ENCODE measurements around the gene TYW1B. TPM values are rescaled to one million over a fixed set of nuclear protein-coding genes. Genes with fewer than 3 reads are reported as not detected.
"Not testable (repeated sequence)": the region's sequence is repeated elsewhere in the genome, so short reads cannot be mapped to it uniquely, and the experiment has no call there.

TYW1B gene
- total RNA-seq, 4 donors from 2014 or later: 2.4 to 7.1 (median 6.1) TPM

- Histone ChIP-seq H3K36me3 (peaks cover 0 to 25% (median 0%) of the 10 kb centered on the region in 3 donors), H3K9me3 (no peaks in the 10 kb centered on the region), H3K4me3 (no peak overlapping the region), H3K27me3 (no peaks in the 10 kb centered on the region), H3K4me1 (no peaks in the 10 kb centered on the region), H3K27ac (no peak overlapping the region)
- WGBS, 2 donors: 92 to 100% methylated on average over 5 to 6 of the region's 6 CpGs
- no peak for DNase-seq (ENCODE audit: low spot score in 2 of 2)
- TF ChIP-seq POLR2A (IDR thresholded peaks at IDR 0.05) (no peak), EP300 (IDR thresholded peaks at IDR 0.05) (no peak), CTCF (IDR thresholded peaks at IDR 0.05) (no peak)
Observed at GRCh38 chr7:72793791-72794190, 34.2 kb downstream of the TYW1B start.

GRCh38 chr7:72790698-72791060, 37.3 kb downstream of the TYW1B start:
- 84 to 87% methylated on average over 3 of the region's 3 CpGs for WGBS, 2 donors
- H3K27me3 ChIP-seq; H3K9me3 ChIP-seq; DNase-seq (ENCODE audit: low spot score in 2 of 2); H3K4me3 ChIP-seq; H3K27ac ChIP-seq; H3K4me1 ChIP-seq: not testable (repeated sequence)
- H3K36me3 ChIP-seq: peaks cover 0 to 18% (median 0%) of the 10 kb centered on the region in 3 donors

GRCh38 chr7:72790048-72790697, 37.8 kb downstream of the TYW1B start:
- WGBS, 2 donors: 82 to 85% methylated on average over 6 of the region's 6 CpGs
- H3K4me3 ChIP-seq, H3K27me3 ChIP-seq: not testable (repeated sequence)

GRCh38 chr7:72785166-72785955, 42.6 kb downstream of the TYW1B start:
- DNase-seq (ENCODE audit: low spot score in 2 of 2): no peak
- 93 to 94% methylated on average over 8 of the region's 8 CpGs for WGBS, 2 donors
- Histone ChIP-seq H3K27me3 (no peaks in the 10 kb centered on the region), H3K27ac (no peak overlapping the region), H3K4me3 (no peak overlapping the region), H3K36me3 (no peaks in the 10 kb centered on the region), H3K9me3 (no peaks in the 10 kb centered on the region), H3K4me1 (no peaks in the 10 kb centered on the region)
- TF ChIP-seq CTCF (IDR thresholded peaks at IDR 0.05) (no peak), POLR2A (IDR thresholded peaks at IDR 0.05) (no peak), EP300 (IDR thresholded peaks at IDR 0.05) (no peak)

More at GRCh38 chr7:72790048-72790697, 37.8 kb downstream of the TYW1B start:
- H3K9me3 ChIP-seq; H3K4me1 ChIP-seq; DNase-seq (ENCODE audit: low spot score in 2 of 2); H3K27ac ChIP-seq: not testable (repeated sequence)
- peaks cover 0 to 18% (median 0%) of the 10 kb centered on the region in 3 donors for H3K36me3 ChIP-seq

GRCh38 chr7:72783601-72784370, 44.2 kb downstream of the TYW1B start:
- H3K4me1 ChIP-seq, H3K27ac ChIP-seq, H3K4me3 ChIP-seq, H3K9me3 ChIP-seq, H3K27me3 ChIP-seq, H3K36me3 ChIP-seq: not testable (repeated sequence)
- DNase-seq (ENCODE audit: low spot score in 2 of 2): peak in 1 of 2 donors; percentile 9
- 66 to 85% methylated on average over 4 of the region's 4 CpGs for WGBS, 2 donors

GRCh38 chr7:72781631-72782030, 46.4 kb downstream of the TYW1B start:
- Histone ChIP-seq H3K36me3 (no peaks in the 10 kb centered on the region), H3K4me3 (no peak overlapping the region), H3K27ac (no peak overlapping the region), H3K9me3 (no peaks in the 10 kb centered on the region), H3K27me3 (no peaks in the 10 kb centered on the region), H3K4me1 (no peaks in the 10 kb centered on the region)
- no peak for DNase-seq (ENCODE audit: low spot score in 2 of 2)
- WGBS, 2 donors: 77 to 88% methylated on average over 6 of the region's 6 CpGs
- TF ChIP-seq CTCF (IDR thresholded peaks at IDR 0.05) (no peak), EP300 (IDR thresholded peaks at IDR 0.05) (no peak), POLR2A (IDR thresholded peaks at IDR 0.05) (no peak)

Data from tibial nerve (tissue), 4 donors.